Esophagus muscularis mucosa (tissue), 3 donors: ENCODE results near the gene CCDC149.

Experiments
- CTCF ChIP-seq, 3 experiments: fragments of 200-600 bp in 2 of 3; fragments of 450-650 bp in 1 of 3; sonication (generic) in 2 of 3; IDR thresholded peaks; one replicate each; pipeline ENCODE4 v1.5.1; 2017 to 2019; ENCODE audit warnings: antibody characterized with exemption in 3 of 3, mild to moderate bottlenecking in 2 of 3, moderate library complexity in 1 of 3
- POLR2A ChIP-seq: fragments of 450-650 bp; IDR thresholded peaks from one replicate; pipeline ENCODE4 v1.6.1; 2017; ENCODE audit warnings: antibody characterized with exemption, moderate library complexity, mild to moderate bottlenecking, low read depth
- POLR2AphosphoS5 ChIP-seq, 2 donors: sonication (generic); formaldehyde crosslinking; IDR thresholded peaks; one replicate each; pipeline ENCODE4 v1.6.1; 2017; ENCODE audit warnings: antibody characterized with exemption in 2 of 2

- TF ChIP-seq CTCF (IDR thresholded peaks at IDR 0.05) (no peak), POLR2A (no peak), POLR2AphosphoS5 (IDR thresholded peaks at IDR 0.05) (no peak)
Measured at GRCh38 chr4:24831637-24832036, 81.2 kb downstream of the CCDC149 start.
